Spleen (tissue), 7 donors: ENCODE data around the gene CHRM4.

Experiments used
- CTCF ChIP-seq, 11 experiments: fragments of 200-600 bp in 7 of 11; fragments of 450-650 bp in 4 of 11; sonication (generic) in 4 of 11; IDR thresholded peaks in 8 of 11; conservative IDR thresholded peaks in 3 of 11; 1 replicate in 7 of 11; 2 replicates in 4 of 11; pipeline versions ENCODE4 v1.4.0 to v1.8.0; 2016 to 2021; ENCODE audit warnings: antibody characterized with exemption in 11 of 11, inconsistent platforms in 4 of 11, mild to moderate bottlenecking in 1 of 11
- POLR2A ChIP-seq, 3 donors: fragments of 450-650 bp; IDR thresholded peaks; one replicate each; pipeline ENCODE4 v1.5.1; 2017; ENCODE audit warnings: antibody characterized with exemption in 3 of 3, mild to moderate bottlenecking in 1 of 3
- donor health status: DM: no; HTN: no; CAD: no; lungs with moderate emphysema.
- donor health status: DM: no; HTN: no; CAD: no.
- donor health status: DM: no; HTN: no; CAD: no.

GRCh38 chr11:46393759-46394158 lies 2.2 kb upstream of the CHRM4 start:
- TF ChIP-seq POLR2A (IDR thresholded peaks at IDR 0.05): no peak
- TF ChIP-seq CTCF (IDR thresholded peaks at IDR 0.05 in 8 of 11, conservative IDR thresholded peaks at IDR 0.05 in 3 of 11): no peak
